Measurements from ENCODE around the gene CORO6.

DNA sequence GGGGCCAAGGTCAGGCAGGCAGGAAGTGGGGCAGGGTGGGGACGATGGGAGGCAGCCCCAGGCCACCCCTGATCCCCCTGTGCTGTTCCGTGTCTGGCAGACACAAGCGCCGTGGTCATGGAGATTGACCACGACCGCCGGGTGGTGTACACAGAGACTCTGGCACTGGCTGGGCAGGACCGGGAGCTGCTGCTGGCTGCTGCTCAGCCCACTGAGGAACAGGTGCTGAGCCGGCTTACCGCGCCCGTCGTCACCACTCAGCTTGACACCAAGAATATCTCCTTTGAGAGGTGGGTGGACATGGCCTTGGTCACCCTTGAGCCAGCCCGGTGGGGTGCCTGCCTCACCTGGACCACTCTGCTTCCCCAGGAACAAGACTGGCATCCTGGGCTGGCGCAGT lies 13.7 kb downstream of the CORO6 start:
- TF ChIP-seq CTCF (optimal IDR thresholded peaks at IDR 0.05 in 1 of 3, IDR thresholded peaks at IDR 0.05 in 1 of 3, conservative IDR thresholded peaks at IDR 0.05 in 1 of 3; ENCODE audit: extremely low read depth in 1 of 3, insufficient read depth in 2 of 3, low read length in 3 of 3) (no peak), EZH2 (IDR thresholded peaks at IDR 0.05; ENCODE audit: low read length) (no peak)

Data from keratinocyte (primary cell).